GM21360 (cell line): ENCODE results near the gene C1QC.
"Not testable (repeated sequence)": the region's sequence is repeated elsewhere in the genome, so short reads cannot be mapped to it uniquely, and the experiment has no call there.

ENCODE experiments used
- ATAC-seq: cut with Tn5 transposase; IDR thresholded peaks from one replicate; pipeline ENCODE4 v1.9.1; 2021; ENCODE audit warnings: mild to moderate bottlenecking, moderate library complexity; ENCODE audit not compliant: unreplicated experiment

C1QC gene

DNA sequence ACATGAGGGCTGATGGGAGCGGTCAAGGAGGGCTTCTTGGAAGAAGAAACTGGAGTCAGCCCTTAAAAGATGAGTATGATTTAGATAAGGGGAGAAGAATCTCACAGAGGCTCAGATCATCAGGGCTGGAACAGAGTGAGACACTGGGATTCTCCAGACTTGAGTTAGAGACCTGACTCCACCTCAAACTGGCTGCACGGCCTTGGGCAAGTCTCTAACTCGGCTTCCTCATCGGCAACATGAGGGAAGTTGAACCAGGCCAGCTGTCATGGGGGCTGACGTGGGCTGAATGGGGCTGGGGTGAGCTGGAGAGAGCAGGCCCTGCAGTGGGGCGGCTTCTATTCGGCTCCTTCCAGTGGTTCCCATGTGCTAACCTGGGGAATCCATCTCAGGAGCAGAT, 2.5 kb downstream of the C1QC start:
- ATAC-seq, result no peak

DNA sequence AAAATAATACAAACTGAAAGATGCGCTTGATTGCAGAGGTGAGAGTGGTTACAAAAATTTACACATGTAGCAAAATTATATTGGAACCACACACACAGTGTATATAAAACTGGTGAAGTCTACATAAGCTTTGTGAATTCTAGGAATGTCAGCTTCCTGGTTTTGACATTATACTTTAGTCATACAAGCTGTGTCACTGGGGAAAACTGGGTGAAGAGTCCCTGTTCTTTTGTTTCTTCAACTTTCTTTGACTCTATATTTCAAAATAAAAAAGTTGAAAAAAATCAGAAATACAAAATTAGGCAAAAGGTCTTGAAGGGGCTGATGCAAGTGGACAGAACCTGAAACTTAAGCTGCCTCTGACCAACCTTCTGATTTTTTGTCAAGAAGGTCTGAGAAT, 3.0 kb downstream of the C1QC start:
- no peak for ATAC-seq

DNA sequence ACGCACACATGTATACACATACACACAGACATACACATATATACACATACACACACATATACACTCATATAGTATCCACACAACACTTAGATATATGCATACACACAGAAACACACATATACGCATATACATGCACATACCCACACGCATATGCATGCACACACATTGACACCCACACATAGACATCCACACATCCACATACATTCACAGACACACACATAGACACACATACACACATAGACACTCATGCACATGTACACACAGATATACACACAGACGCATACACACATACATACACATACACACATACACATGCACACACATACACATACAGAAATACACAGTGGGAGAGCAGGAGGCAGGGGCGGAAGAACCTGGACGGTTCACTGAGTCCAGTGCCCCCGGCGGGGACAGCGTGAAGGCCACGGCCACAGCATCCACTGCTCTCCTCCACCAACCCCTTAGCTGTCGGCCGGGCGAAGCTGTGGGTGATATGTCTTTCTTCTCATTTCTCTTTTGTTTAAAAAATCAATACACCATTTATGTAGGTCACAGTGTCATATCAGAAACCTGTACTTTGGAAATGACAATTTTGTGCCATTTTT, 6.8 kb downstream of the C1QC start:
- ATAC-seq, result no peak

GRCh38 chr1:22651941-22652856, 8.8 kb downstream of the C1QC start:
- ATAC-seq, result no peak

DNA sequence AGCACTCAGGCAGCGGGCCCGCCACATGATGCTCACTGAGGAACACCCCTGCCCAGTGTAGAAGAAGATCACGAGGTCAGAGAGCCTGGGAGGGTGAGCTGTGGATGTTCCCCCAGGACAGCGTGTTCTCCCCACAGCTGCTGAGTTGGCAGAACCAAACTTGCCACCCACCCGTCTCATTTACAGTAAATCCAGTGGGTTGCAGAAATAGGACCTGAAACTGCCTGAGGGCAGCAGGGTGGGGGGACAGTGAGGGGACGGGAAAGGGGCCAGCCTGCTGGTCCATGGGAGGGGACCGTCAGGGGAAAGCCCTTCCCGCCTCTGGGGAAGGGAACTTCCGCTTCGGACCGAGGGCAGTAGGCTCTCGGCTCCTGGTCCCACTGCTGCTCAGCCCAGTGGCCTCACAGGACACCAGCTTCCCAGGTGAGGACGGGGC, 9.5 kb downstream of the C1QC start, which contains the start of gene C1QB:
TSS of gene C1QB (plus strand) at position 356 of the 436 bp plus-strand sequence. CDS start 6,227 bp downstream, outside the sequence.
- ATAC-seq, result no peak

- no peak for ATAC-seq
Observed at GRCh38 chr1:22654692-22655091, 11.3 kb downstream of the C1QC start.

GRCh38 chr1:22658385-22659163, 15.1 kb downstream of the C1QC start:
- no peak for ATAC-seq

DNA sequence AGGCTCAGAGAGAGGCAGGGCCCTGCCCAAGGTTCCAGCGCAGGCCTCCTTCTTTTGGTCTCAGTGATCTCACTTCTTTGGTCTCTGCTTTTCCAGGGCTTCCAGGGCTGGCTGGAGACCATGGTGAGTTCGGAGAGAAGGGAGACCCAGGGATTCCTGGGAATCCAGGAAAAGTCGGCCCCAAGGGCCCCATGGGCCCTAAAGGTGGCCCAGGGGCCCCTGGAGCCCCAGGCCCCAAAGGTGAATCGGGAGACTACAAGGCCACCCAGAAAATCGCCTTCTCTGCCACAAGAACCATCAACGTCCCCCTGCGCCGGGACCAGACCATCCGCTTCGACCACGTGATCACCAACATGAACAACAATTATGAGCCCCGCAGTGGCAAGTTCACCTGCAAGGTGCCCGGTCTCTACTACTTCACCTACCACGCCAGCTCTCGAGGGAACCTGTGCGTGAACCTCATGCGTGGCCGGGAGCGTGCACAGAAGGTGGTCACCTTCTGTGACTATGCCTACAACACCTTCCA, 17.3 kb downstream of the C1QC start:
- no peak for ATAC-seq

- ATAC-seq, result no peak
Observed at GRCh38 chr1:22661880-22662279, 18.4 kb downstream of the C1QC start.

GRCh38 chr1:22662318-22662717, 18.9 kb downstream of the C1QC start:
- no peak for ATAC-seq

DNA sequence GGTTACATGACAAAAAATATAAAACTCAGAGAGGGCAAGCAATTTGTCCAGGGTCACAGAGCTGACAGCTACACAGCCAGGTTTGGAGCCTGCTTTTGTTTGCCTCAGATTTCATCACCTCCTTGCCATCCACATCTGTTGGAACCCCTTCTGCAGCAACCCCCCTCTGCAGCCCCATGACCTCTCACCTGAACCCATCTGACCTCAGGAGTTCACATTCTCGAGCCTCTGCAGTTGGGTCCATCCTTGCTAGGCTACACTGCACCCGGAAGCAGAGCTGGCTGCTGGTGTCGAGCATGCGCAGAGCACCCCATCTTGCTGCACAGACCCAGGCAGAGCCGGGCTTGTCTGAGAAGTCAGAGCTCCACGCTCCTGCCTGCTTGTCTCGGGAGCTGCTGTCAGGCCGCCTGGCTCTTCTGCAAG, 19.6 kb downstream of the C1QC start:
- no peak for ATAC-seq

GRCh38 chr1:22665752-22666151, 22.3 kb downstream of the C1QC start:
- ATAC-seq, result no peak

- no peak for ATAC-seq
Observed at GRCh38 chr1:22666412-22666811, 23.0 kb downstream of the C1QC start.

GRCh38 chr1:22668840-22669239, 25.4 kb downstream of the C1QC start:
- ATAC-seq, result not testable (repeated sequence)

DNA sequence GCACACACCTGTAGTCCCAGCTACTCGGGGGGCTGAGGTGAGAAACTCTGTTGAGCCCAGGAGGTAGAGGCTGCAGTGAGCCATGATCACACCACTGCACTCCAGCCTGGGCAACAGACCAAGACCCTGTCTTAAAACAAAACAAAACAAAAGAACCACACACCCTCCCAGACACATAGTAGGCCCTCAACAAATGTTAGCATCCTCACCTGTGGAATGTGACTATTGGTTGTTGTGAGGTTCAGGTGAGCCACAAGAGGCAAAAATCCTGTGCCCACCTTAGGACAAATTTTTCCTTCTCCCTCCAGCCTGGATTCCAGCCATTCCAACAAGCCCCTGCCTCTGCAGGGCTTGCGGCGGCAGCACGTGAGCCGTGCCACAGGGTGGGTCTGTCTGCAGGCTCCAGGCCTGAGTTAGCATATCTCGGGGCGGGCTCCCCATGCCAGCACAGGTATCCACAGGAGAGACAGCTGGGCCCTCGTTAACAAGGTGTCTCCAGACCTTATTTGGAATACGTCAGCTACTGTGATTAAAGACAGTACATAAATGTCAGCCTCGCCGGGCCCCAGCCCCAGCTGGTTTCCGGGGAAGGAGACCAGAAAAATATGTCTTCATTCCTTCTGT, 27.0 kb downstream of the C1QC start:
- ATAC-seq, result no peak

- ATAC-seq, result no peak
Observed at GRCh38 chr1:22671999-22672398, 28.6 kb downstream of the C1QC start.

DNA sequence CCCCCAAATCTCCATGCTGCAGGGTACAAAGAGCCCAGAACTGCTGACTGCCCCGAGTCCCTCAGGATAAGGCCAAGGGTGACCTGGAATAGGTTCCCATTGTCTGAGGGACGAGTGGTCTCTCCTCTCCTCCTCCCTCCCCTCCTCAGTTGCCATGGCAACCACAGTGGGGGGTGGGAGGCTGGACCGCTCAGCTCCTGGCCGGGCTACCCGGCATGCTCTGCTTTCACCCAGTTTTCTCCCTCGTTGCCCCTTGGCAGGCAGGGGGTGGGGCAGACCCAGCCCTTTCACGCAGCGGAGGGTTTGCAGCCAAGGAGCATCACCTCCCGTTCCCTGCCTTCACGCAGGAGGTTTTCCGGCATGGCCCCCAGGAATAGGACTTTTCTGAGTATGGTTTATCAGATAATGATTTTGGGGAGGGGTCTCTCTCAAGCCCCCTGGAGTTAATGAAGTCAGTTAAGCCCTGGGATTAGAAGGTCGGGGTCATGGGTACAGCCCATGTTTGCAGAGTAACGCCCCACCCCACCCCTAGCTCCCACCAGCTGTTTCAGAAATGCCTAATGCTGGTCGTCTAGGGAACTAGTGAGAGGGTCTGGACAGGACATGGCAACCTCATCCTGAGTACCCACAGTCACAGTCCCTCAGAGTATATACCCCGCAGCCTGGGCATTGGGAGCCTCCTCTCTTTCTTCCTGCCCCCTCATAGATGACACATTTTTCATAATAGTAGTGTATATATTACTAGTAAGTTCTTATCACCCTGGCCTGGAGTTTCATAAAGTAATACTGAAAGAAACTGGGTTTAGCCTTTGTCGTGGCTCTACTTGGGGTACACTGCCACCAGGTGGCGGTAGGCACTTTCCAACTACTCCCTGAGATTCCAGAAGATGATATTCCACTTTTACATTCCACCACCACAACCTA, 30.3 kb downstream of the C1QC start:
- ATAC-seq, result no peak

GRCh38 chr1:22674410-22674749, 30.9 kb downstream of the C1QC start:
- ATAC-seq, result no peak

DNA sequence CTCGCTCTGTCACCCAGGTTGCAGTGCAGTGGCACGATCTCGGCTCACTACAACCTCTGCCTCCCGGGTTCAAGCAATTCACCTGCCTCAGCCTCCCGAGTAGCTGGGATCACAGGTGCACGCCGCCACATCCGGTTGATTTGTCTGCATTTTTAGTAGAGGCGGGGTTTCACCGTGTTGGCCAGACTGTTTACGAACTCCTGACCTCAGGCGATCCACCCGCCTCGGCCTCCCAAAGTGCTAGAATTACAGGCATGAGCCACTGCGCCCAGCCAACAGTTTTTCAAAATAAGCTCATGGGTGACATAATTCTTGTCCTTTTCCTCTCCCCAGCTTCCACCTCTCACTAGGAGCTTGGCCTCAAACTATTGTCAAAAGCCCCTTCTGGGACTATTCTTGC, 32.7 kb downstream of the C1QC start:
- ATAC-seq, result not testable (repeated sequence)
